HG03045 (cell line): ENCODE results near the gene AHRR.
"Not testable (repeated sequence)": the region's sequence is repeated elsewhere in the genome, so short reads cannot be mapped to it uniquely, and the experiment has no call there.

Experiments used
- ATAC-seq: cut with Tn5 transposase; IDR thresholded peaks from one replicate; pipeline ENCODE4 v1.9.1; 2021; ENCODE audit warnings: mild to moderate bottlenecking, moderate library complexity; ENCODE audit not compliant: unreplicated experiment

AHRR gene

DNA sequence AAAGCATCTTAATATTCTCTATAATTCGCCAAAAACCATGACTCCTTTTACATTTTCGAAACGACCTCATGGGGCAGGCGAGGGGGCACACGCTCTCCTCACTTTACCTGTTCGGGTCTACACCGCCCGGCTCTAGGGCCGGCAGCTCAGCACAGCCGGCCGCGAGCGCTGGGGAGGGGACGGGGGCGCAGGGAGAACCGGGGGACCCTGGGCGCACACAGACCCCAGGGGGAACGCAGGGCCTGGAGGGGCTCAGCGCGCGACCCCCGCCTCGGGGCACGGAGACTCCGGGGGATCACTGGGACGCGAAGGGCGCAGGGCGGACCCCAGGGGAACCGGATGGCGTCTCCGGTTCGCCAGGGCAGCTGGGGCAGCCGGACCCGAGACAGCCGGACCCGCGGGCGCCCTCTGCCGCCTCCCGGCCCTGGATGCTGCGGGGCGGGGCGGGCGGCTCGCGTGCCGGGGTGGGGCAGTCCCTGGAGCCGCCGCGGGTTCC lies at the start of gene AHRR:
Gene AHRR, plus strand, starts transcription at position 485 of the 496 bp plus-strand sequence. CDS start 22,189 bp downstream, outside the sequence.
- peak; percentile 45 for ATAC-seq

- peak; percentile 14 for ATAC-seq
Observed at GRCh38 chr5:271828-272167, 49.7 kb upstream of the AHRR start.

DNA sequence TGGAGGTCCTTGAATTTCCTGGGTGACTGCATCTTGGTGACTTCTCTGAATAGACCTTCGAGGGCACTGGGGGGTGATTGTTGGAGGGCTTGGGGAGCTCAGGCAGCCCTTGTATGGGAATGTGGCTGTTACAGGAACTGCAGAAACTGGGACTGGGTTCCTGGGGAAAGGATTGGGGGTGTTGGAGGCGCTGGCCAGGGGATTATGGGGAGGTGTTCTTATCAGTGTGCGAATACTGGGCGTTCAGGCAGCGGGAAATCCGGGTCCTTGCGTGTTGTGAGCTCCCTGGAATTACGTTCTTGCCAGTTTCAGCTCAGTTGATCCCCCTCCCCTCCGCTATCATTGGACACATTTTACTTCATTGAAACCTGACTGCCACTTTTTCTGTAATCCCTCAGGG lies 48.4 kb upstream of the AHRR start:
- ATAC-seq = not testable (repeated sequence)

DNA sequence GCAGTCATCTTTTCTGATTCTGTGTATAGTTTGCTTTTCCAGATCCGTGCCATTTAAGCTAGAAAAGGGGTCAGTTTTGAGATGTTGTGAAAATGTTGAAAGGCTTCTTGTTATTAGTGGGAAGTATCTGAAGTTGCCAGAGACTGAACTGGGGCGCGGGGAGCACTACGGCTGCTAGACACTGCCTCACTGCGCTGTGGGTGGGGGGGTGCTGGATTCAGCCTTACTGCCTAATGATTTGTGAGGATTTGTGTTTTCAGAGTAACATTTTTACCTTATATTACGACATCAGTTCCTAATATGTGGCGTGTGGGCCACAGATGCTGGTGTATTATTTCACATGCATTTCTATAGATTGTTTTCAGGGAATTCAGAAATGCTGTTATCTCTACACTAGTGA lies 48.0 kb upstream of the AHRR start:
- ATAC-seq = not testable (repeated sequence)

DNA sequence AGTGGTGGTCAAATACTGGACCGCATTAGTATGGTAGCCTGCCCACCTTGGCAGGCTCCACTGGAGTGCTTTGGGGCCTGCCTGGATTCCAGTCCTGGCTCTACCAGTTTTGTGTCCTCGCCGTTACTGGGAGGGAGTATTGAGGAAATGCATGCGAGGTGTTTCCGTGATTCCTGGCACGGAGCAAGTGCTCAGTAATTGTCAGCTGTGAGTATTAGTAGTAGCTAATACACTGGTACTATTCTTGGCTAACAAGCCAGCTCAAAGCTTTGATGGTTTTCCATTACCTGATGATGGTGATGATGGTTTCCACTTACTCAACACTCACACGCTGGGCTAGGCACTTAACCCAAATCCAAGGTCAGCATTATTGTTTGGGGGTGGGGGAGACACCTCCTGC lies 47.2 kb upstream of the AHRR start:
- ATAC-seq = not testable (repeated sequence)

DNA sequence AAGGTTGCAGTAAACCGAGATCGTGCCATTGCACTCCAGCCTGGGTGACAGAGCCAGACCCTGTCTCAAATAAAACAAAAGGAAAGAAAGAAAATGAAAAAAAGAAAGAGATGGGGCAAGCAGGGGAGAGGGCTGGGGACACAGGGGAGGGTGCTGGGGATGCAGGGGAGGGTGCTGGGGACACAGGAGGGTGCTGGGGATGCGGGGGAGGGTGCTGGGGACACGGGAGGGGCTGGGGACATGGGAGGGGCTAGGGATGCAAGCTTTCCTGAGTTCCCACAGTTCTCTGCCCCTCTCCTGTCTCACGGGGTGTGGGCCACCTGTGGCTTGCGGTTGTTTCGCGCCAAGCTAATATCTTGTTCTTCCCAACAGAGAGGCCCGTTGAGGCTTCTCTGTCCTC lies 42.9 kb upstream of the AHRR start:
- no peak for ATAC-seq

GRCh38 chr5:279051-279665 lies 42.4 kb upstream of the AHRR start:
- ATAC-seq = not testable (repeated sequence)

GRCh38 chr5:285991-286557 lies 35.4 kb upstream of the AHRR start:
- ATAC-seq = no peak

GRCh38 chr5:290200-290599 lies 31.3 kb upstream of the AHRR start:
- ATAC-seq = not testable (repeated sequence)

DNA sequence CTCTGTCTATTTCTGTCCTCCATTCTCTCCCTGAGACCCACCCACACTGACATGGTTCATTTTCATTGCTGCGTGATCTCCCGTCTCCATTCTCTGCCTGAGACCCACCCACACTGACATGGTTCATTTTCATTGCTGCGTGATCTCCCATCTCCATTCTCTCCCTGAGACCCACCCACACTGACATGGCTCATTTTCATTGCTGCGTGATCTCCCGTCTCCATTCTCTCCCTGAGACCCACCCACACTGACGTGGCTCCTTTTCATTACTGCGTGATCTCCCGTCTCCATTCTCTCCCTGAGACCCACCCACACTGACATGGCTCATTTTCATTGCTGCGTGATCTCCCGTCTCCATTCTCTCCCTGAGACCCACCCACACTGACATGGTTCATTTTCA lies 30.2 kb upstream of the AHRR start:
- not testable (repeated sequence) for ATAC-seq

DNA sequence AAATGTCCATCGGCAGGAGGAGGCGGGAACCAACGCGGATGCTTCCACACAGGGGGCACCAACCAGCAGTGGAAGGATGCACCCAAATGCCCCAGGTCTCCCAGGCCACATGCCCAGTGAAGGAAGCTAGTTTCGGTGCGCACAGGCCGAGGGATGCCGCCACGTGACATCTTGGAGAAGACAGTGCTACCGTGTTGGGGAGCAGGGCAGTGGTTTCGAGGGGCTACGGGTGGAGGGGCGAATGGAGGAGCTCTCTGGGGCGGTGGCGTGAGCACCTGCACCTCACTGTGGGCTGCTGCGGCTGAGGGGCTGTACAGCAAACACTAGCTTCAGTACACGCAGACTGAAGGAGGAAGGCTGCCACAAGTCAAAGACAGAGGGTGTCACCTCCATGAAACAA lies 26.7 kb upstream of the AHRR start:
- not testable (repeated sequence) for ATAC-seq

DNA sequence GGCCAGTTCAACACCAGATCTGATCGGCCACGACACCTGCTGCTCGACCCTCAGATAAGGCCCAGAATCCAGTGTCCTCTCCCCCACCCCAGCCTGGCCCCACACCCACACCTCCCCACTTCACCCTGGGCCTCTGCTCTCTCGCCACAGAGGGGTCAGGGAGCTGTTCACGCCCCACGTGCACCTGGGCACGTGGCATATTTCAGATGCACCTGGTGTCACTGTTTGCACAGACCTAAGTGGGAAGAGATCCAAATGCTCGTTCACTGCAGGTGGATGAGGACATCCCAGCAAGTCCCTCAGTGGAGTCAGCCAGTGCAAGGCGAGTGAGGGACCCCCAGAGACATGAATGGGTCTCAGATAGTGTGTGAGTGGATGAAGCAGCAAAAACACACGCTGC lies 25.3 kb upstream of the AHRR start:
- ATAC-seq = not testable (repeated sequence)

DNA sequence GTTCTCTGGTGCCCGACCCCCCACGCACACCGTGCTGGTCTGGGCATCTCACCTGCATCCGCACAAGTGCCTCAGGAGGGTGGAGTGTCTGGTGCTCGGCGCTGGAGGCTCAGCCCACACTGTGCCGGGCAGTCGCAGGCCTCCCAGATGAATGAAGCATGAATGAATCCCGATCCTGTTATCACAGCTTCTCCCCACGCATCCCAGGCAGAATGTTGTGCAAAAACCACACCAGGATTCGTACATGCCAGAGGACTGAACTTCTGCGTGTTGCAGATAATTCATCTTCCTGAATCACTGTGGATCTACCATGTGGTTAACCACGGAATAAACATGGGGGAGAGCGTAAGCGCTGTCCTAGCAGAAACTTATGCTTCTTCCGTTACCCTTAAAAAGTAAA lies 24.6 kb upstream of the AHRR start:
- ATAC-seq = not testable (repeated sequence)

GRCh38 chr5:297448-297847 lies 24.1 kb upstream of the AHRR start:
- not testable (repeated sequence) for ATAC-seq

DNA sequence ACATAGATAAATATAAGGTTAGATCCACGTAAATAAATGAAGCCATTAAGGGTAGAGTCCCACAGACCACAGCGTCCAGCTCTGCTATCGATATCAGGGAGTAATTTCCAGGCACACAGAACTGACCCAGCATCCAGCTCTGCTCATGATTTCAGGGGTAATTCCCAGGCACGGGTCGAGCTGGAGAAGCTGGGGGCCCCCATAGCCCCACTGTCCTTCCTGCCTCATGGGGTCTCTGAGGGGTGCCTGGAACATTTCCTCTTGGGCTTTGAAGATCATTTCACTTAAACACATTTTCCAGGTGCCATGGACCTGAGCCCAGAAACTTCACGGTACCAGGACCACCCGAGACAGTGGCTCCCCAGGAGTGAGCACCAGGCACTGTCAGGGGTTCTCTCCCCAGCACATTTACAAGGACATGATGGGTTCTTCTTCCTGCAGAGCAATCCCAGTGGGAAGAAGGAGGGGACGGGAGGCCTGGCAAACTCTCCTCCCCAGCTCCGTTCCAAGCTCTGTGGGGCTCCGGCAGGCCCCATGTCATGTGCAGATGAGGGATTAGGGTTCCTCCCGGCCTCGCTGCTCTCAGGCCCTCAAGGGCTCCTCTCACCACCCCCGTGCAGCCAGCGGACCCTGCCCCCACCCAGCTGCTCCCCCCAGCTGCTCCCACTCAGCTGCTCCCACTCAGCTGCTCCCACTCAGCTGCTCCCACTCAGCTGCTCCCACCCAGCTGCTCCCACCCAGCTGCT lies 23.4 kb upstream of the AHRR start:
- ATAC-seq = not testable (repeated sequence)

- ATAC-seq = no peak
Observed at GRCh38 chr5:298737-299125, 22.8 kb upstream of the AHRR start.

DNA sequence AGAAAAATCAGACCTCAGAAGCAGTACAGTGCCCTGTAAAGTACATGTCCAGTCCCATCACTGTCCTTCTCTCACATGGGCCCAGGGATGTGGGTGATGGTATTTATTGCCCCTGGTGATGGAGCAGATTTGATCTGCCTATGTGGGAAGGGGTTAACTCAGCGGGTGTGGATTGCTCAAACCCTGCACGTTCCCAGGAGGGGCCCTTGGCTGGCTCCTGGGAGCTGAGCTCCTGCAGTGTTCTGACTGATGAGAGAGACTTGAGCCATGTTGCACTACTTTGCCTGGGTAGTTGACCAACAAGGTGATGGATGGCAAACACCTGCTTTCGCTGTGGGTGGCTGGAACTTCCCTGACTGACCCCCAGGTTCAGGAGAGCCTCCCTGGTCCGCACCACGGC lies 21.6 kb upstream of the AHRR start:
- not testable (repeated sequence) for ATAC-seq

DNA sequence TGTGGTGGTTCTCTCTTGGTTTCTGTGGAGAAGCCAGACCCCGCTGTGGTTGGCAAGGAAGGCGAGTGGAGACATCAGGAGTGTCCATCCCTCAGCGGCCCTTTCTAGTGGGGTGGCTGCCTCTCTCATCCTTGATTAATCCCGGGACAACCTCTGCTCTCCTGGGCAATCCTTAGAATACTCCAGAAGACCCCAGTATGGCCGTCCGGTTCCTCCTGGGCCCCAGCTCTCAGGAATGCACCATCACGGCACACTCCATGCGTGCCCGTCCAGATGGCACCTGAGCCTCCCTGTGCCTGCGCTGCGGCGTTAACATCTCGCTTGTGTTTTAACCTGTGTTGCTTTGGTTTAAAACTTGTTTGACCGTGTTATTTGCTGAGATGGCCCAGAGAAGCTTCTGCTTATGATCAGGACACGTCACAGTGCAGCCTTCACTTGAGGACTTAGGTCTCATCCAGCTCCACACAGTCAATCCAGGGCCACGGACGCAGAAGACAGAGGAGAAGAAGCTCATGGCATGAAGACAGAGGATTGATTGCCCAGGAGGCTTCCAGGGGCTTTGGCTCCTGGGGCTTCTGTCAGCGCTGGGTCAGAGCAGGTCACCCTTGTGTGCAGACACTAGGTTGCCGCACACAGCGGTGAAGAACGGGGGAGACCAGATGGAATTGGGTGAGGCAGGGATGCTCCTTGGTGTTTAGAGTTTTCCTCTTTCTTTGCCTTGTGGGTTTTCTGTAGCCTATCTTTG lies 20.7 kb upstream of the AHRR start:
- ATAC-seq = not testable (repeated sequence)

DNA sequence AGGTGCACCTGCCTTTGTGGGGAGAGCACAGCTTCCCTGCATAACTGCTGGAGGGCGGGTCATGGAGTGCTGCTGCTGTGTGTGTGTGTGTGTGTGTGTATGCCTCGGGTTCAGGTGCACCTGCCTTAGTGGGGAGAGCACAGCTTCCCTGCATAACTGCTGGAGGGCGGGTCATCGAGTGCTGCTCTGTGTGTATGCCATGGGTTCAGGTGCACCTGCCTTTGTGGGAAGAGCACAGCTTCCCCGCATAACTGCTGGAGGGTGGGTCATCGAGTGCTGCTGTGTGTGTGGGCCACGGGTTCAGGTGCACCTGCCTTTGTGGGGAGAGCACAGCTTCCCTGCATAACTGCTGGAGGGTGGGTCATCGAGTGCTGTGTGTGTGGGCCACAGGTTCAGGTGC lies 19.1 kb upstream of the AHRR start:
- ATAC-seq = not testable (repeated sequence)

DNA sequence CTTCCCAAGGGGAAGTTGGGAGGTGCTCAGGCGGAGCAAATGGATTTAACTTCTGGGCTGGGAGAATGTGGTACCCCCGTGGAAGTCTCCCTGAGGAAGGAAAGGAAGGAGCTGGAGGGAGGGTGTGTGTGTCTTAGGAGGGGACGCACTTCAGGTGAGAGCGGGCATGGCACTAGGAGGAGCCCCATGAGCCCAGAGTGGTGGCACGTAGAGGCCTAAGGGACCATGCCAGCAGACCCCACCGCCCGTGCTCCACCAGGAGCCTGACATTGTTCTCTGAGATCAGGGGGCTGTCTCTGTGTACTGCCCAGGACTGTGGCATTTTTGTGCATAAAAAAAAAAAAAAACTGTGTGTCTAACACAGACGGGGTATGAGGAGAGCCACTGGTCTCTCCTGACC lies 18.5 kb upstream of the AHRR start:
- ATAC-seq = no peak

DNA sequence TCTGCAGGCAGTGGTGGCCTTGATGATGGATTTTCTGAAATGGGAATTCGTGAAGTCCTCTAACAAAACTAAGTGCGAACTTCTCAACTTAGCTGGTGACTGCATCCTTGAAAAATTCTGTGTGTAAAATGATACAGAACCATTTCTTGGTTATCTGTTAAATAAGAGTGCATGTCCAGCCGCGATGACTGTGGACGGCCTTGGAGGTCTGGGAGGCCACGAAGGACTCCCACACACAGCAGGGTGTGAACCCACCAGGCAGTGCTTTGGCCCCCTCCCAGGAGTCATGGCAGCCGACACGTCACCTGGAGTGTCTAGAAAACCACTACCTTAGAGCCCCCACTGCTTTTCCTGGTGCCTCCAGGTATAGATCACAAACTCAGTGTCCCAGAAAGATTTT lies 17.8 kb upstream of the AHRR start:
- ATAC-seq = not testable (repeated sequence)
